Hepatocyte (in vitro differentiated cells): ENCODE data around the gene TPPP2. TPM values are rescaled to one million over a fixed set of nuclear protein-coding genes. Genes with fewer than 3 reads are reported as not detected.

Experiments
- DNase-seq: peaks from one replicate; pipeline ENCODE4 v3.0.0-alpha.2; 2016; ENCODE audit warnings: low spot score
- H2AFZ ChIP-seq: fragments of 200-600 bp; sonication (generic); 2 replicates; pipeline ENCODE4 v1.6.0; 2016; ENCODE audit warnings: antibody characterized with exemption, mild to moderate bottlenecking
- H3K27ac ChIP-seq: fragments of 200-600 bp; sonication (generic); 2 replicates; pipeline ENCODE4 v1.5.1; 2016; ENCODE audit warnings: mild to moderate bottlenecking
- H3K27me3 ChIP-seq: fragments of 200-600 bp; sonication (generic); 2 replicates; pipeline ENCODE4 v1.6.1; 2016
- H3K36me3 ChIP-seq: fragments of 200-600 bp; sonication (generic); replicated peaks from 2 replicates; pipeline ENCODE4 v1.5.1; 2016; ENCODE audit warnings: low read depth; ENCODE audit not compliant: insufficient read depth
- H3K4me1 ChIP-seq: fragments of 200-600 bp; sonication (generic); 2 replicates; pipeline ENCODE4 v1.5.1; 2016; ENCODE audit warnings: mild to moderate bottlenecking, moderate library complexity; ENCODE audit not compliant: insufficient read depth
- H3K4me2 ChIP-seq: fragments of 200-600 bp; sonication (generic); 2 replicates; pipeline ENCODE4 v1.6.0; 2016
- H3K4me3 ChIP-seq: fragments of 200-600 bp; sonication (generic); 2 replicates; pipeline ENCODE4 v1.5.1; 2016; ENCODE audit warnings: mild to moderate bottlenecking
- H3K79me2 ChIP-seq: fragments of 200-600 bp; sonication (generic); 2 replicates; pipeline ENCODE4 v1.6.0; 2017; ENCODE audit warnings: mild to moderate bottlenecking
- H3K9me2 ChIP-seq: fragments of 200-600 bp; sonication (generic); replicated peaks from 2 replicates; pipeline ENCODE4 v1.6.0; 2017; ENCODE audit warnings: mild to moderate bottlenecking; ENCODE audit not compliant: insufficient read depth
- H3K9me3 ChIP-seq: fragments of 200-600 bp; sonication (generic); 2 replicates; pipeline ENCODE4 v1.5.1; 2016; ENCODE audit warnings: low read depth, mild to moderate bottlenecking
- H4K20me1 ChIP-seq: fragments of 200-600 bp; sonication (generic); 2 replicates; pipeline ENCODE4 v1.6.0; 2016; ENCODE audit warnings: mild to moderate bottlenecking; ENCODE audit not compliant: insufficient read depth, poor library complexity, severe bottlenecking
- CTCF ChIP-seq: fragments of 200-600 bp; sonication (generic); IDR thresholded peaks from 2 replicates; pipeline ENCODE4 v1.5.1; 2016; ENCODE audit warnings: antibody characterized with exemption, mild to moderate bottlenecking; ENCODE audit not compliant: poor library complexity
- EZH2 ChIP-seq: fragments of 200-600 bp; sonication (generic); IDR thresholded peaks from 2 replicates; pipeline ENCODE4 v1.6.1; 2016; ENCODE audit warnings: antibody characterized with exemption, mild to moderate bottlenecking, borderline replicate concordance
- EZH2phosphoT487 ChIP-seq: fragments of 200-600 bp; sonication (generic); IDR thresholded peaks from one replicate; pipeline ENCODE4 v1.6.1; 2018; ENCODE audit warnings: antibody characterized with exemption, mild to moderate bottlenecking, low read depth, moderate library complexity; ENCODE audit not compliant: unreplicated experiment, severe bottlenecking
- WGBS: methylation state at CpG from one replicate; pipeline ENCODE4 v1.1.6; 2016; ENCODE audit warnings: low lambda C conversion rate; ENCODE audit errors: missing lambda C conversion rate; 5-methylcytosine and 5-hydroxymethylcytosine counted together
- polyA plus RNA-seq: library from polyadenylated mRNA; unstranded; fragments of >200 nt; fragmentation: Nextera tagmentation; extraction: Ambion mirVana; gene quantifications from 2 replicates; pipeline ENCODE4 v1.2.1, GENCODE V29; 2016
- total RNA-seq: library from RNA; depleted of rRNA; stranded (reverse); fragments of >200 nt; gene quantifications from 2 replicates; pipeline ENCODE4 v1.2.3, GENCODE V29; 2014

TPPP2 gene
- total and polyA plus RNA-seq, 2 experiments from 2014 or later: not detected

GRCh38 chr14:21048638-21049037, 18.6 kb downstream of the TPPP2 start:
- H3K79me2 ChIP-seq: no peaks in the 10 kb centered on the region
- H3K36me3 ChIP-seq: no peaks in the 10 kb centered on the region
- DNase-seq: no peak
- no peak overlapping the region for H2AFZ ChIP-seq
- H4K20me1 ChIP-seq: no peaks in the 10 kb centered on the region
- H3K27ac ChIP-seq: no peak overlapping the region
- no peaks in the 10 kb centered on the region for H3K27me3 ChIP-seq
- no peaks in the 10 kb centered on the region for H3K9me2 ChIP-seq
- no peak for TF ChIP-seq EZH2
- no peak for TF ChIP-seq CTCF
- no peak for TF ChIP-seq EZH2phosphoT487
- 79% methylated on average over 2 of the region's 2 CpGs for WGBS
- no peaks in the 10 kb centered on the region for H3K9me3 ChIP-seq
- H3K4me2 ChIP-seq: no peak overlapping the region
- no peak overlapping the region for H3K4me3 ChIP-seq
- no peaks in the 10 kb centered on the region for H3K4me1 ChIP-seq

- Histone ChIP-seq H3K4me1 (no peaks in the 10 kb centered on the region), H3K9me3 (no peaks in the 10 kb centered on the region), H3K27me3 (no peaks in the 10 kb centered on the region), H2AFZ (no peak overlapping the region), H3K9me2 (no peaks in the 10 kb centered on the region), H3K4me2 (no peak overlapping the region), H3K27ac (no peak overlapping the region), H4K20me1 (no peaks in the 10 kb centered on the region), H3K79me2 (no peaks in the 10 kb centered on the region), H3K36me3 (no peaks in the 10 kb centered on the region), H3K4me3 (no peak overlapping the region)
- WGBS: 95% methylated on average over 3 of the region's 3 CpGs
- DNase-seq: no peak
- TF ChIP-seq CTCF: no peak
- no peak for TF ChIP-seq EZH2phosphoT487
- no peak for TF ChIP-seq EZH2
Measured at GRCh38 chr14:21049271-21049673, 19.3 kb downstream of the TPPP2 start.

- Histone ChIP-seq H4K20me1 (no peaks in the 10 kb centered on the region), H3K9me3 (no peaks in the 10 kb centered on the region), H3K36me3 (no peaks in the 10 kb centered on the region), H3K4me1 (no peaks in the 10 kb centered on the region), H3K4me3 (no peak overlapping the region), H3K27me3 (no peaks in the 10 kb centered on the region), H2AFZ (no peak overlapping the region), H3K79me2 (no peaks in the 10 kb centered on the region), H3K4me2 (no peak overlapping the region), H3K9me2 (no peaks in the 10 kb centered on the region), H3K27ac (no peak overlapping the region)
- TF ChIP-seq EZH2: no peak
- 87% methylated on average over 3 of the region's 3 CpGs for WGBS
- DNase-seq: no peak
Measured at GRCh38 chr14:21050597-21050996, 20.6 kb downstream of the TPPP2 start.

- no peaks in the 10 kb centered on the region for H3K9me2 ChIP-seq
- no peak overlapping the region for H3K4me3 ChIP-seq
- WGBS: 92% methylated on average over 20 of the region's 20 CpGs
- no peaks in the 10 kb centered on the region for H4K20me1 ChIP-seq
- peak overlapping the region; percentile 36 for H3K27ac ChIP-seq
- peak overlapping the region; percentile 7 for H3K4me2 ChIP-seq
- peaks cover 7% of the 10 kb centered on the region for H3K4me1 ChIP-seq
- no peak for DNase-seq
- H3K9me3 ChIP-seq: no peaks in the 10 kb centered on the region
- H2AFZ ChIP-seq: no peak overlapping the region
- H3K36me3 ChIP-seq: no peaks in the 10 kb centered on the region
- no peaks in the 10 kb centered on the region for H3K79me2 ChIP-seq
- no peaks in the 10 kb centered on the region for H3K27me3 ChIP-seq
- TF ChIP-seq EZH2phosphoT487 (no peak), EZH2 (no peak), CTCF (no peak)
Measured at GRCh38 chr14:21053184-21054122, 23.4 kb downstream of the TPPP2 start.
